ENCODE data around the gene RGL1.
"Not testable (repeated sequence)": the region's sequence is repeated elsewhere in the genome, so short reads cannot be mapped to it uniquely, and the experiment has no call there.

RGL1 gene

GRCh38 chr1:183778045-183778444, 26.9 kb upstream of the RGL1 start:
- no peak overlapping the region for H3K27ac ChIP-seq
- TF ChIP-seq ZFX (IDR thresholded peaks at IDR 0.05): no peak
- no peak for TF ChIP-seq CTCF (conservative IDR thresholded peaks at IDR 0.05)

- TF ChIP-seq ZFX (IDR thresholded peaks at IDR 0.05): no peak
- no peak for TF ChIP-seq CTCF (conservative IDR thresholded peaks at IDR 0.05)
These were observed 26.1 kb upstream of the RGL1 start for GRCh38 chr1:183778568-183779433.

GRCh38 chr1:183780159-183780558, 24.8 kb upstream of the RGL1 start:
- no peak overlapping the region for H3K27ac ChIP-seq

More at GRCh38 chr1:183778568-183779433, 26.1 kb upstream of the RGL1 start:
- H3K27ac ChIP-seq: no peak overlapping the region

GRCh38 chr1:183780757-183781156, 24.2 kb upstream of the RGL1 start:
- H3K27ac ChIP-seq: no peak overlapping the region
- TF ChIP-seq ZFX (IDR thresholded peaks at IDR 0.05) (no peak), CTCF (conservative IDR thresholded peaks at IDR 0.05) (no peak)

More at GRCh38 chr1:183780159-183780558, 24.8 kb upstream of the RGL1 start:
- TF ChIP-seq CTCF (conservative IDR thresholded peaks at IDR 0.05) (no peak), ZFX (IDR thresholded peaks at IDR 0.05) (no peak)

GRCh38 chr1:183783342-183783741, 21.6 kb upstream of the RGL1 start:
- TF ChIP-seq CTCF (conservative IDR thresholded peaks at IDR 0.05) (no peak), ZFX (IDR thresholded peaks at IDR 0.05) (no peak)
- H3K27ac ChIP-seq: no peak overlapping the region

- no peak overlapping the region for H3K27ac ChIP-seq
- TF ChIP-seq CTCF (conservative IDR thresholded peaks at IDR 0.05): no peak
- no peak for TF ChIP-seq ZFX (IDR thresholded peaks at IDR 0.05)
These were observed 20.9 kb upstream of the RGL1 start for GRCh38 chr1:183783767-183784637.

- H3K27ac ChIP-seq: not testable (repeated sequence)
These were observed 19.0 kb upstream of the RGL1 start for GRCh38 chr1:183785921-183786320.
